Thoracic aorta (tissue), 2 donors: ENCODE measurements around the gene RIPK3. TPM values are rescaled to one million over a fixed set of nuclear protein-coding genes. Genes with fewer than 3 reads are reported as not detected.

ENCODE experiments used
- ATAC-seq: fragments of 150-250 bp; one replicate; pipeline ENCODE4 v1.8.0; 2017; ENCODE audit warnings: low read depth; ENCODE audit not compliant: insufficient number of reproducible peaks, low FRiP score
- DNase-seq: peaks from one replicate; pipeline ENCODE4 v3.0.0-alpha.2; 2020; ENCODE audit warnings: low spot score
- H3K27ac ChIP-seq, 2 donors: fragments of 200-600 bp; sonication (generic); 1 replicate in 1 of 2; 2 replicates in 1 of 2; pipeline ENCODE4 v1.5.1; 2016; ENCODE audit warnings: mild to moderate bottlenecking in 2 of 2, moderate library complexity in 2 of 2
- H3K27me3 ChIP-seq: fragments of 200-600 bp; sonication (generic); replicated peaks from 2 replicates; pipeline ENCODE4 v1.6.0; 2016; ENCODE audit warnings: mild to moderate bottlenecking; ENCODE audit not compliant: insufficient read depth
- H3K36me3 ChIP-seq: fragments of 200-600 bp; sonication (generic); one replicate; pipeline ENCODE4 v1.5.1; 2016
- H3K4me1 ChIP-seq, 2 donors: fragments of 200-600 bp; sonication (generic); 1 replicate in 1 of 2; 2 replicates in 1 of 2; pipeline versions ENCODE4 v1.5.1 to v1.6.0; 2016; ENCODE audit warnings: low read depth in 2 of 2, mild to moderate bottlenecking in 1 of 2; ENCODE audit not compliant: control insufficient read depth in 1 of 2
- H3K4me3 ChIP-seq: fragments of 200-600 bp; sonication (generic); 2 replicates; pipeline ENCODE4 v1.5.1; 2016; ENCODE audit warnings: mild to moderate bottlenecking
- H3K9me3 ChIP-seq: fragments of 200-600 bp; sonication (generic); 2 replicates; pipeline ENCODE4 v1.5.1; 2016
- CTCF ChIP-seq: fragments of 200-600 bp; sonication (generic); IDR thresholded peaks from one replicate; pipeline ENCODE4 v1.5.1; 2019; ENCODE audit warnings: antibody characterized with exemption
- total RNA-seq, 2 donors: library from RNA; depleted of rRNA; stranded (reverse); fragments of >200 nt; gene quantifications; one replicate each; pipeline versions ENCODE4 v1.1.0 to v1.2.3, GENCODE V29; 2016

RIPK3 gene
- total RNA-seq, 2 donors from 2014 or later, result 6.8 to 17.9 TPM

GRCh38 chr14:24385524-24385923 lies 45.7 kb upstream of the RIPK3 start:
- Histone ChIP-seq H3K36me3 (no peaks in the 10 kb centered on the region), H3K27ac (no peak overlapping the region), H3K9me3 (no peaks in the 10 kb centered on the region), H3K4me1 (no peaks in the 10 kb centered on the region), H3K4me3 (no peak overlapping the region), H3K27me3 (no peaks in the 10 kb centered on the region)
- DNase-seq, result no peak
- ATAC-seq, result no peak
- no peak for TF ChIP-seq CTCF

GRCh38 chr14:24384169-24384568 lies 44.4 kb upstream of the RIPK3 start:
- DNase-seq (no peak), ATAC-seq (no peak)
- TF ChIP-seq CTCF, result no peak
- no peak overlapping the region for H3K27ac ChIP-seq
- no peak overlapping the region for H3K4me3 ChIP-seq
- no peaks in the 10 kb centered on the region for H3K27me3 ChIP-seq
- no peaks in the 10 kb centered on the region for H3K4me1 ChIP-seq
- no peaks in the 10 kb centered on the region for H3K36me3 ChIP-seq
- no peaks in the 10 kb centered on the region for H3K9me3 ChIP-seq

- no peak for ATAC-seq
- no peak overlapping the region for H3K27ac ChIP-seq
- no peaks in the 10 kb centered on the region for H3K4me1 ChIP-seq
- H3K27me3 ChIP-seq, result no peaks in the 10 kb centered on the region
- H3K4me3 ChIP-seq, result no peak overlapping the region
- no peak for DNase-seq
- TF ChIP-seq CTCF, result no peak
- H3K9me3 ChIP-seq, result no peaks in the 10 kb centered on the region
- H3K36me3 ChIP-seq, result no peaks in the 10 kb centered on the region
Observed at GRCh38 chr14:24382064-24382371, 42.2 kb upstream of the RIPK3 start.

GRCh38 chr14:24381363-24382063 lies 41.7 kb upstream of the RIPK3 start:
- no peaks in the 10 kb centered on the region for H3K27me3 ChIP-seq
- TF ChIP-seq CTCF, result no peak
- no peaks in the 10 kb centered on the region for H3K9me3 ChIP-seq
- H3K4me1 ChIP-seq, result no peaks in the 10 kb centered on the region
- no peak overlapping the region for H3K27ac ChIP-seq
- DNase-seq (no peak), ATAC-seq (no peak)
- peaks cover 4% of the 10 kb centered on the region for H3K36me3 ChIP-seq
- H3K4me3 ChIP-seq, result no peak overlapping the region

- DNase-seq (no peak), ATAC-seq (no peak)
- no peaks in the 10 kb centered on the region for H3K9me3 ChIP-seq
- no peak overlapping the region for H3K27ac ChIP-seq
- H3K27me3 ChIP-seq, result no peaks in the 10 kb centered on the region
- TF ChIP-seq CTCF, result no peak
- no peak overlapping the region for H3K4me3 ChIP-seq
- no peaks in the 10 kb centered on the region for H3K4me1 ChIP-seq
- peaks cover 13% of the 10 kb centered on the region for H3K36me3 ChIP-seq
Observed at GRCh38 chr14:24379907-24380730, 40.3 kb upstream of the RIPK3 start.
